Esophagus squamous epithelium (tissue), 5 donors: ENCODE results near the gene SPNS1. TPM values are rescaled to one million over a fixed set of nuclear protein-coding genes. Genes with fewer than 3 reads are reported as not detected.
"Not testable (repeated sequence)": the region's sequence is repeated elsewhere in the genome, so short reads cannot be mapped to it uniquely, and the experiment has no call there.

Source experiments
- DNase-seq: peaks from one replicate; lab custom pipeline; 2025; lab: John Stamatoyannopoulos, UW
- H3K27ac ChIP-seq, 4 donors: fragments of 200-600 bp; sonication (generic); one replicate each; pipeline ENCODE4 v1.5.1; 2016 to 2019; ENCODE audit warnings: mild to moderate bottlenecking in 1 of 4
- H3K27me3 ChIP-seq, 4 donors: fragments of 200-600 bp; sonication (generic); 1 replicate in 3 of 4; 2 replicates in 1 of 4; pipeline versions ENCODE4 v1.5.1 to v1.6.0; 2017 to 2021; ENCODE audit warnings: antibody characterized with exemption in 1 of 4
- H3K36me3 ChIP-seq, 3 donors: fragments of 200-600 bp; sonication (generic); one replicate each; pipeline ENCODE4 v1.5.1; 2016 to 2019
- H3K4me1 ChIP-seq, 3 donors: fragments of 200-600 bp; sonication (generic); one replicate each; pipeline ENCODE4 v1.5.1; 2017 to 2019
- H3K4me3 ChIP-seq, 4 donors: fragments of 200-600 bp; sonication (generic); 1 replicate in 3 of 4; 2 replicates in 1 of 4; pipeline ENCODE4 v1.5.1; 2016 to 2019; ENCODE audit warnings: mild to moderate bottlenecking in 2 of 4, moderate library complexity in 1 of 4
- H3K9me3 ChIP-seq, 3 donors: fragments of 200-600 bp; sonication (generic); one replicate each; pipeline ENCODE4 v1.5.1; 2016 to 2019
- POLR2A ChIP-seq, 4 donors: fragments of 450-650 bp; IDR thresholded peaks; one replicate each; pipeline ENCODE4 v1.6.1; 2017; ENCODE audit warnings: antibody characterized with exemption in 4 of 4, mild to moderate bottlenecking in 4 of 4, moderate library complexity in 3 of 4
- WGBS, 2 donors: methylation state at CpG; one replicate each; pipeline ENCODE4 v1.1.5; 2018; 5-methylcytosine and 5-hydroxymethylcytosine counted together
- intact Hi-C: fragments of 100-400 bp; cut with DNase I; formaldehyde crosslinking; loops from one replicate; pipeline ENCODE4 v1.15.0; 2022
- total RNA-seq, 4 donors: library from RNA; depleted of rRNA; stranded (reverse); fragments of >200 nt; gene quantifications; one replicate each; pipeline ENCODE4 v1.1.0, GENCODE V29; 2016
- TF ChIP-seq, protein P1 (sequence below), 6 experiments: fragments of 450-650 bp in 4 of 6; fragments of 200-600 bp in 2 of 6; sonication (generic) in 2 of 6; IDR thresholded peaks; one replicate each; pipeline ENCODE4 v1.5.1; 2016 to 2019; ENCODE audit warnings: antibody characterized with exemption in 6 of 6, mild to moderate bottlenecking in 4 of 6, moderate library complexity in 4 of 6
- donor health status: DM: yes; HTN: yes; CAD: no.

The SPNS1 gene
- total RNA-seq, 4 donors from 2014 or later = 15.3 to 26.3 (median 18.5) TPM

DNA sequence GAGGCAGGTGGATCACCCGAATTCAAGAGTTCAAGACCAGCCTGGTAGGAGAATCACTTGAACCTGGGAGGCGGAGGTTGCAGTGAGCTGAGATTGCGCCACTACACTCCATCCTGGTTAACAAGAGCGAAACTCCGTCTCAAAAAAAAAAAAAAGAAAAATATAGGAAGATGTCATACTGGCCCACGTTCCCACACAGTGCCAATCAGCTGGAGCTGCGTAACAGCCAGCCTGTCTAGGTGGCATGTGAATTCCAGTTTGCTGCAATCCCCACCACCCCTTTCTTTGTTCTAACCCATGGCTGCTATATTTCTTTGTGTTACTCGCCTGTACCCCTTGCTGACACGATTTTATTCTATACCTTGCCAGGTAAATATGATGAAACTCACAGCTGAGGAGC lies 16.4 kb upstream of the SPNS1 start:
- Histone ChIP-seq H3K4me1 (peaks cover 0 to 4% (median 0%) of the 10 kb centered on the region in 3 donors), H3K27ac (no peak overlapping the region), H3K4me3 (no peak overlapping the region), H3K36me3 (peaks cover 6 to 100% (median 58%) of the 10 kb centered on the region in 3 donors), H3K27me3 (no peaks in the 10 kb centered on the region), H3K9me3 (no peaks in the 10 kb centered on the region)
- intact Hi-C loops = no loop called here
- no peak for DNase-seq
- 88 to 90% methylated on average over 9 of the region's 9 CpGs for WGBS, 2 donors
- TF ChIP-seq, protein P1, sequence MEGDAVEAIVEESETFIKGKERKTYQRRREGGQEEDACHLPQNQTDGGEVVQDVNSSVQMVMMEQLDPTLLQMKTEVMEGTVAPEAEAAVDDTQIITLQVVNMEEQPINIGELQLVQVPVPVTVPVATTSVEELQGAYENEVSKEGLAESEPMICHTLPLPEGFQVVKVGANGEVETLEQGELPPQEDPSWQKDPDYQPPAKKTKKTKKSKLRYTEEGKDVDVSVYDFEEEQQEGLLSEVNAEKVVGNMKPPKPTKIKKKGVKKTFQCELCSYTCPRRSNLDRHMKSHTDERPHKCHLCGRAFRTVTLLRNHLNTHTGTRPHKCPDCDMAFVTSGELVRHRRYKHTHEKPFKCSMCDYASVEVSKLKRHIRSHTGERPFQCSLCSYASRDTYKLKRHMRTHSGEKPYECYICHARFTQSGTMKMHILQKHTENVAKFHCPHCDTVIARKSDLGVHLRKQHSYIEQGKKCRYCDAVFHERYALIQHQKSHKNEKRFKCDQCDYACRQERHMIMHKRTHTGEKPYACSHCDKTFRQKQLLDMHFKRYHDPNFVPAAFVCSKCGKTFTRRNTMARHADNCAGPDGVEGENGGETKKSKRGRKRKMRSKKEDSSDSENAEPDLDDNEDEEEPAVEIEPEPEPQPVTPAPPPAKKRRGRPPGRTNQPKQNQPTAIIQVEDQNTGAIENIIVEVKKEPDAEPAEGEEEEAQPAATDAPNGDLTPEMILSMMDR (IDR thresholded peaks at IDR 0.05) = no peak
- no peak for TF ChIP-seq POLR2A (IDR thresholded peaks at IDR 0.05)

DNA sequence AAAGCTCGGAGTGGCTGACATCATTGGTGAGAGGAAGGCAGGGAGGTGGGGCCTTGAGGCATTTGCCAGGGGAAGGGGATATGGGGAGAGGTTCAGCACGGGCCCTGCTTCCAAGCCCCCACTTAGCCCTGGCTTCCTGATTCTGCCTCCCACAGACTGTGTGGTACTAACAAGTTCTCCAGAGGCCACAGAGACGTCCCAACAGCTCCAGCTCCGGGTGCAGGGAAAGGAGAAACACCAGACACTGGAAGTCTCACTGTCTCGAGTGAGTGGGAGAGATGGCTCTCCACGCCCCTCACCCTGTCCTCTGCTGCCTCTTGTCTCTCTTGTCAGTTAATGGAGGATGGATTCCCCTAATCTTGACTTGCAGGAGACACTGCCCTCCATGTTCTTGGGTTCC lies 15.7 kb upstream of the SPNS1 start:
- WGBS, 2 donors = 60 to 93% methylated on average over 1 to 3 of the region's 6 CpGs
- H3K27ac ChIP-seq = no peak overlapping the region
- H3K36me3 ChIP-seq = peaks cover 6 to 100% (median 63%) of the 10 kb centered on the region in 3 donors
- H3K4me3 ChIP-seq = no peak overlapping the region
- no peak for TF ChIP-seq POLR2A (IDR thresholded peaks at IDR 0.05)
- TF ChIP-seq, protein P1 (IDR thresholded peaks at IDR 0.05) = no peak
- DNase-seq = no peak
- no peaks in the 10 kb centered on the region for H3K9me3 ChIP-seq
- no peaks in the 10 kb centered on the region for H3K4me1 ChIP-seq
- intact Hi-C loops = no loop called here
- no peaks in the 10 kb centered on the region for H3K27me3 ChIP-seq

DNA sequence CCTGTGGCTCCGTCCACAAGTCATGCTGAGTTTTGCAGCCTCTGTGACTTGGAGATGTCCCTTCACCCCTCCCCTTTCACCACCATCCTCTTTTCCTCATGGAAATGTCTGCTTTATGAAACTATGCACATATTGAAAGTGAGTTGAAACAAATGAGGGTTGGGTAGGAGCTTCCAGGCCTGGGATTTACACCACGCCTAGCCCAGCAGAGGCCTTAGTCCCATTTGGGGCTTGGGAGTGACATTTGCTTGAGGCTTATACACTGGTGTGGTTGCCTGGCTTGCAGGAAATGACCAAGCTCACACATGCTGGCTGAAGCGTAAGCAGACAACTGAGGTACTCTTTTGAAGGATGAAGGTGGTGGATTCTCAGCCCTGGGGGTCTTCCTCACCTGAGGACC lies 10.5 kb upstream of the SPNS1 start:
- no peaks in the 10 kb centered on the region for H3K27me3 ChIP-seq
- no peak overlapping the region for H3K4me3 ChIP-seq
- 70 to 94% methylated on average over 2 of the region's 3 CpGs for whole genome bisulfite sequencing, 2 donors
- H3K27ac ChIP-seq = no peak overlapping the region
- no peak for TF ChIP-seq POLR2A (IDR thresholded peaks at IDR 0.05)
- TF ChIP-seq, protein P1 (IDR thresholded peaks at IDR 0.05) = no peak
- H3K9me3 ChIP-seq = no peaks in the 10 kb centered on the region
- peaks cover 6 to 71% (median 25%) of the 10 kb centered on the region in 3 donors for H3K36me3 ChIP-seq
- no peak for DNase-seq
- H3K4me1 ChIP-seq = no peaks in the 10 kb centered on the region
- intact Hi-C loops = no loop called here

DNA sequence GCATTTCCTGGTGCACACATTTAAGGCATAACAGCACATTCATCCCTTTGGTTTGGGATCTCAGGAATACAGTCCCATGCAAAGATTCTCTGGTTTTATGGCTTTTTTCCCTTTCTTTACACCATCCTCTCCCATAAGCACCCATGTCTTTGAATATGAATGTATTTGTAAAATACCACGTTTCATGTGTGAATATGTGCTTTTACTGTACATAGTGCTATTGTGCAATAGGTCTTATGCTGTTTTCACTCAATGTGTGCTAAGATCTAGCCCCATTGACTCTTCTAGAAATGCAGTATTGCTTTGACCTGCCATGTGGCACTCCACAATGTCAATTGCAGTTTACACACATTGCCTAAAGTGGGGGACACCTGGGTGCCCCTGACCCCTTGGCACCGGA lies 10.1 kb upstream of the SPNS1 start:
- Histone ChIP-seq H3K27me3 (no peaks in the 10 kb centered on the region), H3K4me1 (no peaks in the 10 kb centered on the region), H3K4me3 (no peak overlapping the region), H3K9me3 (no peaks in the 10 kb centered on the region), H3K27ac (no peak overlapping the region), H3K36me3 (peaks cover 6 to 67% (median 25%) of the 10 kb centered on the region in 3 donors)
- intact Hi-C loops = no loop called here
- DNase-seq = no peak
- WGBS, 2 donors = 76 to 88% methylated on average over 2 of the region's 2 CpGs
- TF ChIP-seq POLR2A (IDR thresholded peaks at IDR 0.05) = no peak
- TF ChIP-seq, protein P1 (IDR thresholded peaks at IDR 0.05) = no peak

DNA sequence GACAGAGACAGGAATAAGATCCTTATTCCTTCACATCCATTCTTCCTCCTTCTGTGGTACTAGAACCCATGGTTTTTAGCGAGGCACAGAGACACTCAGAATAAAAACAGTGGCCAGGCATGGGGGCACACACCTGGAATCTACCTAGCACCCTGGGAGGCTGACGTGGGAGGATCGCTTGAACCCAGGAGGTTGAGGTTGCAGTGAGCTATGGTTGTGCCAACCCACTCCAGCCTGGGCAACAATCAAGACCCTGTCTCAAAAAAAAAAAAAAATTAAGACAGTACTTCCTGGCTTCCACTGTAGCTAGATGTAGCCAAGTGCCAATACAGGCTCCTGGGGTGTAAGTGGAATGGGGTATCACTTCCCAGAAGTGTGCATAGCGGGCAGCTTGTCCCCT lies 7.4 kb upstream of the SPNS1 start:
- no peaks in the 10 kb centered on the region for H3K27me3 ChIP-seq
- TF ChIP-seq, protein P1 (IDR thresholded peaks at IDR 0.05) = no peak
- peaks cover 0 to 41% (median 16%) of the 10 kb centered on the region in 3 donors for H3K36me3 ChIP-seq
- intact Hi-C loops = no loop called here
- H3K9me3 ChIP-seq = no peaks in the 10 kb centered on the region
- 82 to 85% methylated on average over 4 of the region's 4 CpGs for WGBS, 2 donors
- DNase-seq = no peak
- no peak overlapping the region for H3K4me3 ChIP-seq
- no peaks in the 10 kb centered on the region for H3K4me1 ChIP-seq
- H3K27ac ChIP-seq = no peak overlapping the region

DNA sequence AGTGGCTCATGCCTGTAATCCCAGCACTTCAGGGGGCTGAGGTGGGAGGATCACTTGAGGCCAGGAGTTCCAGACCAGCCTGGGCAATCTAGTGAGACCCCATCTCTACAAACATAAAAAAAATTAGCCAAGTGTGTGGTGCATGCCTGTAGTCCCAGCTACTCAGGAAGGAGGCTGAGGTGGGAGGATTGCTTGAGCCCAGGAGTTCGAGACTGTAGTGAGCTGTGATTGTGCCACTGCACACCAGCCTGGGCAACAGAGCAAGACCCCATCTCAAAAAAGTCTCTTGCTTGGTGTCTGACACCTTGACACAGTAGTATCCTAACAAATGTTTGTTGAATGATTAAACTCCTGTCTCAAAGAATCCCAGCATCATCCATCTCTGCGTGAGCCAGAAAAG lies 4.9 kb upstream of the SPNS1 start:
- intact Hi-C loops, H3K27ac ChIP-seq, H3K9me3 ChIP-seq, H3K27me3 ChIP-seq, DNase-seq, H3K4me3 ChIP-seq: not testable (repeated sequence)
- 82 to 89% methylated on average over 2 of the region's 2 CpGs for WGBS, 2 donors
- H3K4me1 ChIP-seq = peaks cover 0 to 13% (median 0%) of the 10 kb centered on the region in 3 donors
- H3K36me3 ChIP-seq = peaks cover 0 to 15% (median 0%) of the 10 kb centered on the region in 3 donors
